OCI-LY7 (cell line): Measurements from ENCODE around the gene TP53RK.

ENCODE experiments used
- EZH2phosphoT487 ChIP-seq: fragments of 200-600 bp; sonication (generic); IDR thresholded peaks from 2 replicates; pipeline ENCODE4 v1.6.1; 2018; ENCODE audit warnings: low read depth, borderline replicate concordance, mild to moderate bottlenecking, mixed run types, antibody characterized with exemption, low read length, moderate library complexity, mixed read lengths
- TF ChIP-seq, protein P1 (sequence below): fragments of 200-600 bp; sonication (generic); conservative IDR thresholded peaks from 2 replicates; pipeline ENCODE4 v1.5.1; 2014; ENCODE audit warnings: mild to moderate bottlenecking, antibody characterized with exemption, low read length, moderate library complexity, mixed read lengths

DNA sequence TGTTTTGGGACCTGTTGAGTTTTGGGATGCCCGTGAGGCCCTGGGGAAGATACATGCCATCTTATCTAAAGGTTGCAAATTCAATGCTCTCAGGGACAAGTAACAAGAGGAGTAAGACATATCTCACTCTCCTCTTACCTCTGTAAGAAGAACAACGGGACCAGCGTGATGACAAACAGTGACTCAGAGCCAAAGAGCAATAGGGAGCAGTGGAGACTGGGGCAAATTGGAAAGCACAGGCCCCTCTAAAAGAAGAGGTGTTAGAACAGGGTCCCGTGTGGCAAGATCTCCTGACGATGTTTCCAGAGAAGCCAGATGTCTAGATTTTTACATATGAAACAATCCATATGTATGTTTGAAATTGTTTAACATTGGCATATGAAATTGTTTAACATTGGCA is 11.6 kb downstream of the TP53RK start:
- TF ChIP-seq, protein P1, sequence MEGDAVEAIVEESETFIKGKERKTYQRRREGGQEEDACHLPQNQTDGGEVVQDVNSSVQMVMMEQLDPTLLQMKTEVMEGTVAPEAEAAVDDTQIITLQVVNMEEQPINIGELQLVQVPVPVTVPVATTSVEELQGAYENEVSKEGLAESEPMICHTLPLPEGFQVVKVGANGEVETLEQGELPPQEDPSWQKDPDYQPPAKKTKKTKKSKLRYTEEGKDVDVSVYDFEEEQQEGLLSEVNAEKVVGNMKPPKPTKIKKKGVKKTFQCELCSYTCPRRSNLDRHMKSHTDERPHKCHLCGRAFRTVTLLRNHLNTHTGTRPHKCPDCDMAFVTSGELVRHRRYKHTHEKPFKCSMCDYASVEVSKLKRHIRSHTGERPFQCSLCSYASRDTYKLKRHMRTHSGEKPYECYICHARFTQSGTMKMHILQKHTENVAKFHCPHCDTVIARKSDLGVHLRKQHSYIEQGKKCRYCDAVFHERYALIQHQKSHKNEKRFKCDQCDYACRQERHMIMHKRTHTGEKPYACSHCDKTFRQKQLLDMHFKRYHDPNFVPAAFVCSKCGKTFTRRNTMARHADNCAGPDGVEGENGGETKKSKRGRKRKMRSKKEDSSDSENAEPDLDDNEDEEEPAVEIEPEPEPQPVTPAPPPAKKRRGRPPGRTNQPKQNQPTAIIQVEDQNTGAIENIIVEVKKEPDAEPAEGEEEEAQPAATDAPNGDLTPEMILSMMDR = no peak
- TF ChIP-seq EZH2phosphoT487 = no peak
